ENCODE data around the gene GGA1.
"Not testable (repeated sequence)": the region's sequence is repeated elsewhere in the genome, so short reads cannot be mapped to it uniquely, and the experiment has no call there.

Gene GGA1

GRCh38 chr22:37570661-37570976, 38.0 kb upstream of the GGA1 start:
- DNase-seq, result no peak

- no peak for DNase-seq
These were observed 37.2 kb upstream of the GGA1 start for GRCh38 chr22:37571258-37571991.

GRCh38 chr22:37571992-37572373, 36.7 kb upstream of the GGA1 start:
- DNase-seq, result no peak

GRCh38 chr22:37575490-37576003, 33.1 kb upstream of the GGA1 start:
- DNase-seq, result no peak

GRCh38 chr22:37578002-37578401, 30.6 kb upstream of the GGA1 start:
- DNase-seq, result no peak

GRCh38 chr22:37581504-37581903, 27.1 kb upstream of the GGA1 start:
- DNase-seq, result no peak

- DNase-seq, result no peak
These were observed 26.1 kb upstream of the GGA1 start for GRCh38 chr22:37582526-37582925.

GRCh38 chr22:37588546-37589215, 20.0 kb upstream of the GGA1 start:
- no peak for DNase-seq

GRCh38 chr22:37589636-37590035, 19.0 kb upstream of the GGA1 start:
- DNase-seq, result no peak

- DNase-seq, result not testable (repeated sequence)
These were observed 17.6 kb upstream of the GGA1 start for GRCh38 chr22:37591081-37591480.

GRCh38 chr22:37591823-37592404, 16.7 kb upstream of the GGA1 start:
- no peak for DNase-seq

- DNase-seq, result no peak
These were observed 14.4 kb upstream of the GGA1 start for GRCh38 chr22:37594237-37594636.

GRCh38 chr22:37599153-37599552, 9.5 kb upstream of the GGA1 start:
- no peak for DNase-seq

- no peak for DNase-seq
These were observed 7.5 kb upstream of the GGA1 start for GRCh38 chr22:37601203-37601539.

GRCh38 chr22:37601540-37602442, 6.8 kb upstream of the GGA1 start:
- no peak for DNase-seq

- not testable (repeated sequence) for DNase-seq
These were observed 5.9 kb upstream of the GGA1 start for GRCh38 chr22:37602546-37603277.

- DNase-seq, result no peak
These were observed 4.6 kb upstream of the GGA1 start for GRCh38 chr22:37604074-37604473.

- peak in 3 of 5 experiments; percentile 59 to 76 (median 67) for DNase-seq
These were observed 3.8 kb upstream of the GGA1 start for GRCh38 chr22:37604875-37605274.

GRCh38 chr22:37607010-37607934, 1.4 kb upstream of the GGA1 start:
- DNase-seq, result peak; percentile 82 to 92 (median 86)

- DNase-seq, result no peak
These were observed 628 bp upstream of the GGA1 start for GRCh38 chr22:37607935-37608476.

All from T-helper 2 cell (primary cell).